Measurements from ENCODE around the gene TMEM117. TPM values are rescaled to one million over a fixed set of nuclear protein-coding genes. Genes with fewer than 3 reads are reported as not detected.
A peak's percentile ranks its signal among the peaks of the same experiment; 100 is the strongest.

Gene TMEM117
- total RNA-seq, 1 donor: 22.4 TPM

DNA sequence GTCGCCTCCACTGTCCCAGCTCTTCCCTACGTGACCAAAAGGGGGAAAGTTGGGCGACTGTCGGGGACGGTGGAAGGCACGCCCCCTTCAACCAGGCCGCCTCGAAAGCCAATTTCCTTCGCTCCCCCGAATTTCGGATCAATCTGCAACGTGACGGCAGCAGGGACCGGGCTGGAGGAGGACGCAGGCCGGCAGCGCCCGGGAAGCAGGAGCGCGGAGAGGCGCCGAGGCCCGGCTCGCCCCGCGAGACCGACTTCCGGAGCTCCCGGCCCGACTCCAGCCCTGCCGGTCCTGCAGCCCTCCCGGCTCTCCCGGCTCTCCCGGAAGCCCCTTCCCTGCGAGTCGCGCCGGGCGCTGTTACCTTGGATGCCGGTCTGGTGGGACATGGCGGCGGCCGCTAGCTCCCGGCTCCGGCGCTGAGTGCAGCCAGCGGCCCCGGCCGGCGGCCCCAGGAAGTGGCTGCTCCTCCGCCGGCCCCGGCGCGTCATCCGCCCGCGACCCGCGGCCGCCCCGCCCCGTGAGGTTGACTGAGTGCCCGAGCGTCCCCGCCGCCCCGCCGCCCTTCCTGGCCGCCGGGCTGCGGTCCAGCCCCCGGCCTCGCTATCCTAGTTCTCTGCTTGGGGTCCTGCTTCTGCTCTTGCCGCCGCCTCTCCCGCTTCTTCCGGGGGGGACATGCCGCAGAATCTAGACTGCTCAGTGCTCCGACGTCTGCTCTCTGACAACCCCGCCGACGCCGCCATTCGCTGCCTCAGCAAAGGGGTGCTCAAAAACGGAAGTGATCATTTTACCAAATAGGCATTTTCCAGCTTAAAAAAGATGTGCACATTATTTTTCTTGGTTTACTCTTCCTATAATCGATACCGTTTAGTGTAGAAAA, 29.8 kb upstream of the TMEM117 start, which contains the start of gene TWF1:
Gene TWF1, minus strand, starts transcription at position 458 of the 877 bp plus-strand sequence. Its CDS starts 72 bp downstream, at position 386.
- Histone ChIP-seq H4K20me1 (ENCODE audit: insufficient read depth, low read length) (no peaks in the 10 kb centered on the region), H3K27me3 (ENCODE audit: insufficient read depth, low read length) (no peaks in the 10 kb centered on the region), H2AFZ (ENCODE audit: low read length) (peak within 1 kb of the TSS; percentile 94), H3K9me3 (ENCODE audit: low read depth, low read length) (no peaks in the 10 kb centered on the region), H3K4me1 (ENCODE audit: insufficient read depth, low read length) (peaks cover 19% of the 10 kb centered on the region), H3K79me2 (ENCODE audit: insufficient read depth, low read length) (peaks cover 32% of the 10 kb centered on the region), H3K4me3 (ENCODE audit: insufficient read depth, low read length) (peak within 1 kb of the TSS; percentile 94), H3K27ac (ENCODE audit: low read depth, low read length) (peak within 1 kb of the TSS; percentile 96), H3K4me2 (ENCODE audit: insufficient read depth, low read length) (peak within 1 kb of the TSS; percentile 92), H3K36me3 (ENCODE audit: insufficient read depth, low read length) (peaks cover 16% of the 10 kb centered on the region)
- peak; percentile 97 for DNase-seq (ENCODE audit: insufficient read length, low spot score, missing footprints)
- TF ChIP-seq, protein P1, sequence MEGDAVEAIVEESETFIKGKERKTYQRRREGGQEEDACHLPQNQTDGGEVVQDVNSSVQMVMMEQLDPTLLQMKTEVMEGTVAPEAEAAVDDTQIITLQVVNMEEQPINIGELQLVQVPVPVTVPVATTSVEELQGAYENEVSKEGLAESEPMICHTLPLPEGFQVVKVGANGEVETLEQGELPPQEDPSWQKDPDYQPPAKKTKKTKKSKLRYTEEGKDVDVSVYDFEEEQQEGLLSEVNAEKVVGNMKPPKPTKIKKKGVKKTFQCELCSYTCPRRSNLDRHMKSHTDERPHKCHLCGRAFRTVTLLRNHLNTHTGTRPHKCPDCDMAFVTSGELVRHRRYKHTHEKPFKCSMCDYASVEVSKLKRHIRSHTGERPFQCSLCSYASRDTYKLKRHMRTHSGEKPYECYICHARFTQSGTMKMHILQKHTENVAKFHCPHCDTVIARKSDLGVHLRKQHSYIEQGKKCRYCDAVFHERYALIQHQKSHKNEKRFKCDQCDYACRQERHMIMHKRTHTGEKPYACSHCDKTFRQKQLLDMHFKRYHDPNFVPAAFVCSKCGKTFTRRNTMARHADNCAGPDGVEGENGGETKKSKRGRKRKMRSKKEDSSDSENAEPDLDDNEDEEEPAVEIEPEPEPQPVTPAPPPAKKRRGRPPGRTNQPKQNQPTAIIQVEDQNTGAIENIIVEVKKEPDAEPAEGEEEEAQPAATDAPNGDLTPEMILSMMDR (IDR thresholded peaks at IDR 0.05; ENCODE audit: extremely low read depth, low read depth, low read length): peak; percentile 28

DNA sequence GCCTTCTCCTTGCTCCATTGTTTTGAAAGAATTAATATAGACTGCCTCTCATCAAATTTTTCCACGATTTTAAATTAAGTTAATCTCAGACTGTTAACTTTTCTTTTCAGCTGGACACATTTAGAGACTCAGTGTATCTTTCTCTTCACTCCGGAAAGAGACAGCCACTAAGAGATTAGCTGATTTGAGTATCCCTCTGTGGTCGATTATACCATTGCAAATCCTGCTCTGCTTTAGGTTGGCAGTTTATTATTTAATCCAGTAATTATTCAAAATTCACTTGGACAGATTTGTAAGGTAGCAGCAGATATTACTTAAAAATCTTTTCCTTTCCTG, 29.2 kb upstream of the TMEM117 start:
- Histone ChIP-seq H3K9me3 (ENCODE audit: low read depth, low read length) (no peaks in the 10 kb centered on the region), H3K27me3 (ENCODE audit: insufficient read depth, low read length) (no peaks in the 10 kb centered on the region), H3K4me1 (ENCODE audit: insufficient read depth, low read length) (peaks cover 19% of the 10 kb centered on the region), H3K27ac (ENCODE audit: low read depth, low read length) (peak overlapping the region; percentile 96), H3K36me3 (ENCODE audit: insufficient read depth, low read length) (peaks cover 13% of the 10 kb centered on the region), H3K4me2 (ENCODE audit: insufficient read depth, low read length) (peak overlapping the region; percentile 90), H3K79me2 (ENCODE audit: insufficient read depth, low read length) (peaks cover 32% of the 10 kb centered on the region), H3K4me3 (ENCODE audit: insufficient read depth, low read length) (peak overlapping the region; percentile 94), H2AFZ (ENCODE audit: low read length) (peak overlapping the region; percentile 94), H4K20me1 (ENCODE audit: insufficient read depth, low read length) (no peaks in the 10 kb centered on the region)
- no peak for DNase-seq (ENCODE audit: insufficient read length, low spot score, missing footprints)
- TF ChIP-seq, protein P1 (IDR thresholded peaks at IDR 0.05; ENCODE audit: extremely low read depth, low read depth, low read length): no peak

DNA sequence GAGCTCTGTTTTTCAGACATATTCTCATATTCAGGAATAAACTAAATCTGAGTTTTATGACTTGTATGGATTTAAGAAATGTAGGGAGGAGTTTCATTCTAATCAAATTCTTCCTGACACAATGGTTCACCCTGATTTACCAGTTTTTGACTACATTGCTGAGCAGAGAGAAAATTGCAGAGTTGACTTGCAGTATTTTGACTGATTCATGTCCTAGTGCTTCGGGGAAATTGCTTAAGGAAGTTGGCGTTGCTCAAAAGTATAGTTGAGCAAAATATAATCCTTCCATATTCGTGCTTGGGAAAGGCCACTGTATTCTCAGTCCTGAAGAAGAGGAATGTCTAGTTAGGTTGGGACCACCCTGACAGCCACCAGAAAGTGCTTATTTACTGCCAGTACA, 28.5 kb upstream of the TMEM117 start:
- no peak overlapping the region for H3K27ac ChIP-seq (ENCODE audit: low read depth, low read length)
- H3K9me3 ChIP-seq (ENCODE audit: low read depth, low read length): no peaks in the 10 kb centered on the region
- H2AFZ ChIP-seq (ENCODE audit: low read length): peak overlapping the region; percentile 94
- peaks cover 19% of the 10 kb centered on the region for H3K4me1 ChIP-seq (ENCODE audit: insufficient read depth, low read length)
- no peak overlapping the region for H3K4me3 ChIP-seq (ENCODE audit: insufficient read depth, low read length)
- peaks cover 9% of the 10 kb centered on the region for H3K36me3 ChIP-seq (ENCODE audit: insufficient read depth, low read length)
- TF ChIP-seq, protein P1 (IDR thresholded peaks at IDR 0.05; ENCODE audit: extremely low read depth, low read depth, low read length): no peak
- peaks cover 32% of the 10 kb centered on the region for H3K79me2 ChIP-seq (ENCODE audit: insufficient read depth, low read length)
- no peak for DNase-seq (ENCODE audit: insufficient read length, low spot score, missing footprints)
- peak overlapping the region; percentile 90 for H3K4me2 ChIP-seq (ENCODE audit: insufficient read depth, low read length)
- no peaks in the 10 kb centered on the region for H3K27me3 ChIP-seq (ENCODE audit: insufficient read depth, low read length)
- H4K20me1 ChIP-seq (ENCODE audit: insufficient read depth, low read length): no peaks in the 10 kb centered on the region

DNA sequence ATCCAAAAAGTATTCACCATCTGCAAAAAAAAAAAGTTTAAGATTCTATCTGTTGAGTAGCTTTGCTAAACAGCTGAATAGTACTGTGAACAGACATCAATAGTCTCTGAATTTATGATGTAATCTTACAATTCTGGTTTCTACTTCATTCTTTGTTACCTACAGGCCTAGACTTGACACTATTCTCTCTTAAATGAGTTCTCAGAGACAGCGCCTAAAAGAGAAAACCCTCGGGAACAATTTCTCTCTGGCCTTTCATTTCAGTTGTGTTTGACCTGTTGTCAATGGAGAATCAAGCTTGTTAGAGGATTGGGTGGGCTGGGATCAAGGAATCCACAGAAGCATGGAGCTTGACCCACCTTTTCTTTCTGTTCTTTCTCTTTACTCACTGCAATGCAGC, 23.8 kb upstream of the TMEM117 start:
- Histone ChIP-seq H4K20me1 (ENCODE audit: insufficient read depth, low read length) (no peaks in the 10 kb centered on the region), H3K79me2 (ENCODE audit: insufficient read depth, low read length) (no peaks in the 10 kb centered on the region), H3K27ac (ENCODE audit: low read depth, low read length) (no peak overlapping the region), H3K36me3 (ENCODE audit: insufficient read depth, low read length) (no peaks in the 10 kb centered on the region), H3K4me3 (ENCODE audit: insufficient read depth, low read length) (no peak overlapping the region), H3K4me2 (ENCODE audit: insufficient read depth, low read length) (no peak overlapping the region), H3K4me1 (ENCODE audit: insufficient read depth, low read length) (peaks cover 1% of the 10 kb centered on the region), H2AFZ (ENCODE audit: low read length) (no peak overlapping the region), H3K27me3 (ENCODE audit: insufficient read depth, low read length) (no peaks in the 10 kb centered on the region), H3K9me3 (ENCODE audit: low read depth, low read length) (no peaks in the 10 kb centered on the region)
- no peak for DNase-seq (ENCODE audit: insufficient read length, low spot score, missing footprints)
- TF ChIP-seq, protein P1 (IDR thresholded peaks at IDR 0.05; ENCODE audit: extremely low read depth, low read depth, low read length): no peak

Data from osteoblast (primary cell).